Natural killer cell (primary cell): ENCODE results near the gene ZFYVE26. TPM values are rescaled to one million over a fixed set of nuclear protein-coding genes. Genes with fewer than 3 reads are reported as not detected.

Experiments
- ATAC-seq, 3 donors: fragments of 150-1000 bp in 2 of 3; fragments of 200-7000 bp in 1 of 3; cut with Tn5 transposase; 1 replicate in 1 of 3; 2 replicates in 2 of 3; pipeline ENCODE4 v1.10.0; 2021; ENCODE audit warnings: mild to moderate bottlenecking in 2 of 3, moderate library complexity in 2 of 3
- DNase-seq, 2 donors: peaks; one replicate each; pipeline versions ENCODE4 v3.0.0 to v3.0.0-alpha.2; 2013 to 2021; ENCODE audit warnings: mixed read lengths in 1 of 2
- H3K27ac ChIP-seq: one replicate; pipeline ENCODE4 v1.5.1; 2013; ENCODE audit warnings: mild to moderate bottlenecking, low read length
- H3K27me3 ChIP-seq: one replicate; pipeline ENCODE4 v1.6.1; 2013; ENCODE audit warnings: low read length; ENCODE audit not compliant: control insufficient read depth, insufficient read depth
- H3K36me3 ChIP-seq: one replicate; pipeline ENCODE4 v1.6.1; 2013; ENCODE audit warnings: low read length; ENCODE audit not compliant: control insufficient read depth, insufficient read depth
- H3K4me1 ChIP-seq: one replicate; pipeline ENCODE4 v1.6.1; 2013; ENCODE audit warnings: low read length; ENCODE audit not compliant: control insufficient read depth, insufficient read depth
- H3K4me3 ChIP-seq: one replicate; pipeline ENCODE4 v1.5.1; 2013; ENCODE audit warnings: low read length
- H3K9me3 ChIP-seq: one replicate; pipeline ENCODE4 v1.6.1; 2013; ENCODE audit warnings: low read length; ENCODE audit not compliant: control insufficient read depth, insufficient read depth
- H3K27ac Mint-ChIP-seq, 2 donors: one replicate each; pipeline ENCODE4 v1.8.0; 2022; ENCODE audit warnings: mild to moderate bottlenecking in 2 of 2, mixed read lengths in 2 of 2, moderate library complexity in 1 of 2
- H3K27me3 Mint-ChIP-seq, 2 donors: one replicate each; pipeline ENCODE4 v1.8.0; 2022; ENCODE audit warnings: low read depth in 2 of 2, mixed read lengths in 2 of 2
- H3K36me3 Mint-ChIP-seq: one replicate; pipeline ENCODE4 v1.8.0; 2022; ENCODE audit warnings: mixed read lengths
- H3K4me1 Mint-ChIP-seq, 2 donors: one replicate each; pipeline ENCODE4 v1.8.0; 2022; ENCODE audit warnings: mixed read lengths in 2 of 2
- H3K4me3 Mint-ChIP-seq: one replicate; pipeline ENCODE4 v1.8.0; 2022; ENCODE audit warnings: mild to moderate bottlenecking, moderate library complexity, mixed read lengths
- H3K9me3 Mint-ChIP-seq, 2 donors: one replicate each; pipeline ENCODE4 v1.8.0; 2022; ENCODE audit warnings: mixed read lengths in 2 of 2
- WGBS: methylation state at CpG from one replicate; pipeline ENCODE4 v1.1.7; 2013; ENCODE audit warnings: missing lambda C conversion rate; ENCODE audit not compliant: insufficient coverage; 5-methylcytosine and 5-hydroxymethylcytosine counted together
- intact Hi-C: fragments of 100-400 bp; cut with micrococcal nuclease; formaldehyde crosslinking; loops from one replicate; pipeline ENCODE4 v1.14.2; 2022
- total RNA-seq, 4 donors: library from RNA; stranded (reverse); fragments of 120-200 nt in 1 of 4; gene quantifications; one replicate each; pipeline versions ENCODE4 v1.2.3 to v1.2.4, GENCODE V29; 2013 to 2022
- TF ChIP-seq, protein P1 (sequence below): fragments of 200-600 bp; IDR thresholded peaks from one replicate; pipeline ENCODE4 v1.8.0; 2022; ENCODE audit warnings: antibody characterized with exemption

ZFYVE26 gene
- total RNA-seq, 3 donors from 2014 or later (not counting 1 experiment from before 2014, with no cell fraction given): 31.0 to 45.9 (median 35.5) TPM

- H3K36me3 ChIP-seq: peaks cover 97% of the 10 kb centered on the region
- H3K36me3 Mint-ChIP-seq: peaks cover 62% of the 10 kb centered on the region
- no peak overlapping the region for H3K27ac Mint-ChIP-seq
- TF ChIP-seq, protein P1, sequence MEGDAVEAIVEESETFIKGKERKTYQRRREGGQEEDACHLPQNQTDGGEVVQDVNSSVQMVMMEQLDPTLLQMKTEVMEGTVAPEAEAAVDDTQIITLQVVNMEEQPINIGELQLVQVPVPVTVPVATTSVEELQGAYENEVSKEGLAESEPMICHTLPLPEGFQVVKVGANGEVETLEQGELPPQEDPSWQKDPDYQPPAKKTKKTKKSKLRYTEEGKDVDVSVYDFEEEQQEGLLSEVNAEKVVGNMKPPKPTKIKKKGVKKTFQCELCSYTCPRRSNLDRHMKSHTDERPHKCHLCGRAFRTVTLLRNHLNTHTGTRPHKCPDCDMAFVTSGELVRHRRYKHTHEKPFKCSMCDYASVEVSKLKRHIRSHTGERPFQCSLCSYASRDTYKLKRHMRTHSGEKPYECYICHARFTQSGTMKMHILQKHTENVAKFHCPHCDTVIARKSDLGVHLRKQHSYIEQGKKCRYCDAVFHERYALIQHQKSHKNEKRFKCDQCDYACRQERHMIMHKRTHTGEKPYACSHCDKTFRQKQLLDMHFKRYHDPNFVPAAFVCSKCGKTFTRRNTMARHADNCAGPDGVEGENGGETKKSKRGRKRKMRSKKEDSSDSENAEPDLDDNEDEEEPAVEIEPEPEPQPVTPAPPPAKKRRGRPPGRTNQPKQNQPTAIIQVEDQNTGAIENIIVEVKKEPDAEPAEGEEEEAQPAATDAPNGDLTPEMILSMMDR: no peak
- H3K27me3 ChIP-seq: no peaks in the 10 kb centered on the region
- 93% methylated on average over 3 of the region's 4 CpGs for WGBS
- no peak overlapping the region for H3K27ac ChIP-seq
- H3K4me1 Mint-ChIP-seq: no peaks in the 10 kb centered on the region
- intact Hi-C loops: no loop called here
- no peaks in the 10 kb centered on the region for H3K9me3 Mint-ChIP-seq
- ATAC-seq (no peak), DNase-seq (no peak)
- H3K4me3 Mint-ChIP-seq: no peak overlapping the region
- no peaks in the 10 kb centered on the region for H3K9me3 ChIP-seq
- H3K27me3 Mint-ChIP-seq: no peaks in the 10 kb centered on the region
- no peaks in the 10 kb centered on the region for H3K4me1 ChIP-seq
- H3K4me3 ChIP-seq: no peak overlapping the region
Observed at GRCh38 chr14:67785270-67786109, 30.9 kb downstream of the ZFYVE26 start.

DNA sequence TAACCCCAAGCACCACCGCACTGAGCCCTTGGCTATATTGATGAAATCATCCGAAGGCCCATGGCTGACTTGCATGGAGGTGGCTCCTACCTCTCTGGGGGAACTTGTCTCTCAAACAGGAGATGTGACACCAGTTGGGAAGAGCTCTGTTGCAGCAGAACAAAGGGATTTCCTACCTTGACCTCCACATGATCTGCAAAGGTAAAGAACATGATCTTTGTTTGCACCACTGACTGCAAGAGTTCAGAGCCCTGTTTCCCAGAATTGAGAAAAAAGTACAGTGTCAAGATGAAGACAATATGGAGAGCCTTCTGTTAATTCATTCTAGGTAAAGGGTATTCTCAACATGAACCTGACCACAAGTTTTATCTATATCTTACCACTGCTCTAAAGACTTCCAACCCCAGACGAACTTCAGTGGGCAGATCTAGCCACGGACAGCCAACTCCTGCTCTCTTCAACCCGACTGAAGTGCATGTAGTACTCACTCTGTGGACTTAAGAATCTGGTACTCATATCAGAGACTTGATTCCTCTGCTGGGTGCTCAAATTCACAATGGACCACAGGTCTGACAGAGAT lies 32.1 kb downstream of the ZFYVE26 start:
- no peaks in the 10 kb centered on the region for H3K4me1 Mint-ChIP-seq
- WGBS: 69% methylated on average over 5 of the region's 5 CpGs
- DNase-seq (no peak), ATAC-seq (no peak)
- Histone ChIP-seq H3K4me3 (no peak overlapping the region), H3K27me3 (no peaks in the 10 kb centered on the region), H3K36me3 (peaks cover 92% of the 10 kb centered on the region), H3K27ac (no peak overlapping the region), H3K9me3 (no peaks in the 10 kb centered on the region), H3K4me1 (no peaks in the 10 kb centered on the region)
- TF ChIP-seq, protein P1: no peak
- intact Hi-C loops: no loop called here
- H3K4me3 Mint-ChIP-seq: no peak overlapping the region
- peaks cover 54% of the 10 kb centered on the region for H3K36me3 Mint-ChIP-seq
- H3K27me3 Mint-ChIP-seq: no peaks in the 10 kb centered on the region
- no peaks in the 10 kb centered on the region for H3K9me3 Mint-ChIP-seq
- H3K27ac Mint-ChIP-seq: no peak overlapping the region

GRCh38 chr14:67782090-67782489 lies 34.3 kb downstream of the ZFYVE26 start:
- H3K4me3 ChIP-seq: no peak overlapping the region
- H3K27ac ChIP-seq: no peak overlapping the region
- H3K27me3 ChIP-seq: no peaks in the 10 kb centered on the region
- H3K9me3 Mint-ChIP-seq: no peaks in the 10 kb centered on the region
- no peak for ATAC-seq
- H3K27me3 Mint-ChIP-seq: no peaks in the 10 kb centered on the region
- H3K4me1 Mint-ChIP-seq: no peaks in the 10 kb centered on the region
- H3K4me3 Mint-ChIP-seq: no peak overlapping the region
- DNase-seq: no peak
- no peaks in the 10 kb centered on the region for H3K9me3 ChIP-seq
- no peak overlapping the region for H3K27ac Mint-ChIP-seq
- peaks cover 86% of the 10 kb centered on the region for H3K36me3 ChIP-seq
- H3K36me3 Mint-ChIP-seq: peaks cover 60% of the 10 kb centered on the region
- no peaks in the 10 kb centered on the region for H3K4me1 ChIP-seq
- intact Hi-C loops: no loop called here
- TF ChIP-seq, protein P1: no peak
- 33% methylated on average over 3 of the region's 3 CpGs for WGBS
